Liver (tissue), 3 donors: ENCODE results near the gene DNAJC6.

ENCODE experiments used
- FOXA1 ChIP-seq: IDR thresholded peaks from 2 replicates; pipeline ENCODE4 v1.6.1; 2016; ENCODE audit warnings: antibody characterized with exemption
- GABPA ChIP-seq, 2 donors: IDR thresholded peaks in 1 of 2; conservative IDR thresholded peaks in 1 of 2; 2 replicates each; pipeline ENCODE4 v1.6.1; 2016; ENCODE audit warnings: antibody characterized with exemption in 2 of 2, mild to moderate bottlenecking in 1 of 2, moderate library complexity in 1 of 2
- HNF4G ChIP-seq: IDR thresholded peaks from 2 replicates; pipeline ENCODE4 v1.6.1; 2016; ENCODE audit warnings: antibody characterized with exemption
- RAD21 ChIP-seq, 2 donors: IDR thresholded peaks; 2 replicates each; pipeline ENCODE4 v1.6.1; 2016; ENCODE audit warnings: antibody characterized with exemption in 2 of 2, mild to moderate bottlenecking in 2 of 2
- RXRA ChIP-seq, 2 donors: IDR thresholded peaks; 2 replicates each; pipeline ENCODE4 v1.6.1; 2017 to 2018; ENCODE audit warnings: antibody characterized with exemption in 2 of 2, mild to moderate bottlenecking in 1 of 2
- SP1 ChIP-seq: IDR thresholded peaks from 2 replicates; pipeline ENCODE4 v1.6.1; 2018; ENCODE audit warnings: antibody characterized with exemption, mild to moderate bottlenecking
- TAF1 ChIP-seq: conservative IDR thresholded peaks from 2 replicates; pipeline ENCODE4 v1.6.1; 2016; ENCODE audit warnings: antibody characterized with exemption, mild to moderate bottlenecking
- TF ChIP-seq, protein P1 (sequence below): IDR thresholded peaks from 2 replicates; pipeline ENCODE4 v1.6.1; 2016; ENCODE audit warnings: antibody characterized with exemption
- TF ChIP-seq, protein P2 (sequence below): fragments of 150-350 bp; IDR thresholded peaks from 2 replicates; pipeline ENCODE4 v1.5.1; 2017; ENCODE audit warnings: improper control_type of control experiment, low read depth, low read length; ENCODE audit not compliant: missing input control
- TF ChIP-seq, protein P3 (sequence below): IDR thresholded peaks from 2 replicates; pipeline ENCODE4 v1.6.1; 2016; ENCODE audit warnings: antibody characterized with exemption
- TF ChIP-seq, protein P4 (sequence below): IDR thresholded peaks from 2 replicates; pipeline ENCODE4 v1.6.1; 2016; ENCODE audit warnings: antibody characterized with exemption
- donor health status: healthy.
- donor health status: healthy.

DNA sequence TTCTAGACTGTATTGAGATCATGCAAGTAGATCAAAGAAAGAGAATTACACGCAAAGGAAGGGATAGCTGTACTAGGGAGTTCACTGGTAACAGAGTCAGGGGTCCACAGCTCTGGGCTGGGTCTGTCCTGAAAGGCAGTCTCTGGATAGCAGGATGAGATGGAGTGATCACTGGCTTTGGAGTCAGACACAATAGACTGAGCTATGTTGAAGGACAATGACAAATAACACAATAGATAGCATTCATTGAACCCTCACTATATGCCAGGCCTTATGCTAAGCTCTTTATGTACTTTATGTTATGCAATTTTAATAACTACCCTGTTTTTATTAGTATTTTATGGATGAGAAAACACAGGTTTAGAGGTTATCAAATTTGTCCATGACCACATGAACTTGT is 10.0 kb upstream of the DNAJC6 start:
- TF ChIP-seq, protein P1, sequence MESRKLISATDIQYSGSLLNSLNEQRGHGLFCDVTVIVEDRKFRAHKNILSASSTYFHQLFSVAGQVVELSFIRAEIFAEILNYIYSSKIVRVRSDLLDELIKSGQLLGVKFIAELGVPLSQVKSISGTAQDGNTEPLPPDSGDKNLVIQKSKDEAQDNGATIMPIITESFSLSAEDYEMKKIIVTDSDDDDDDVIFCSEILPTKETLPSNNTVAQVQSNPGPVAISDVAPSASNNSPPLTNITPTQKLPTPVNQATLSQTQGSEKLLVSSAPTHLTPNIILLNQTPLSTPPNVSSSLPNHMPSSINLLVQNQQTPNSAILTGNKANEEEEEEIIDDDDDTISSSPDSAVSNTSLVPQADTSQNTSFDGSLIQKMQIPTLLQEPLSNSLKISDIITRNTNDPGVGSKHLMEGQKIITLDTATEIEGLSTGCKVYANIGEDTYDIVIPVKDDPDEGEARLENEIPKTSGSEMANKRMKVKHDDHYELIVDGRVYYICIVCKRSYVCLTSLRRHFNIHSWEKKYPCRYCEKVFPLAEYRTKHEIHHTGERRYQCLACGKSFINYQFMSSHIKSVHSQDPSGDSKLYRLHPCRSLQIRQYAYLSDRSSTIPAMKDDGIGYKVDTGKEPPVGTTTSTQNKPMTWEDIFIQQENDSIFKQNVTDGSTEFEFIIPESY: no peak
- TF ChIP-seq, protein P2, sequence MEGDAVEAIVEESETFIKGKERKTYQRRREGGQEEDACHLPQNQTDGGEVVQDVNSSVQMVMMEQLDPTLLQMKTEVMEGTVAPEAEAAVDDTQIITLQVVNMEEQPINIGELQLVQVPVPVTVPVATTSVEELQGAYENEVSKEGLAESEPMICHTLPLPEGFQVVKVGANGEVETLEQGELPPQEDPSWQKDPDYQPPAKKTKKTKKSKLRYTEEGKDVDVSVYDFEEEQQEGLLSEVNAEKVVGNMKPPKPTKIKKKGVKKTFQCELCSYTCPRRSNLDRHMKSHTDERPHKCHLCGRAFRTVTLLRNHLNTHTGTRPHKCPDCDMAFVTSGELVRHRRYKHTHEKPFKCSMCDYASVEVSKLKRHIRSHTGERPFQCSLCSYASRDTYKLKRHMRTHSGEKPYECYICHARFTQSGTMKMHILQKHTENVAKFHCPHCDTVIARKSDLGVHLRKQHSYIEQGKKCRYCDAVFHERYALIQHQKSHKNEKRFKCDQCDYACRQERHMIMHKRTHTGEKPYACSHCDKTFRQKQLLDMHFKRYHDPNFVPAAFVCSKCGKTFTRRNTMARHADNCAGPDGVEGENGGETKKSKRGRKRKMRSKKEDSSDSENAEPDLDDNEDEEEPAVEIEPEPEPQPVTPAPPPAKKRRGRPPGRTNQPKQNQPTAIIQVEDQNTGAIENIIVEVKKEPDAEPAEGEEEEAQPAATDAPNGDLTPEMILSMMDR: no peak
- TF ChIP-seq HNF4G (no peak), FOXA1 (no peak), GABPA (IDR thresholded peaks at IDR 0.05 in 1 of 2, conservative IDR thresholded peaks at IDR 0.05 in 1 of 2) (no peak), SP1 (no peak), RAD21 (IDR thresholded peaks at IDR 0.05) (no peak), RXRA (IDR thresholded peaks at IDR 0.05) (no peak), TAF1 (no peak)
- TF ChIP-seq, protein P3, sequence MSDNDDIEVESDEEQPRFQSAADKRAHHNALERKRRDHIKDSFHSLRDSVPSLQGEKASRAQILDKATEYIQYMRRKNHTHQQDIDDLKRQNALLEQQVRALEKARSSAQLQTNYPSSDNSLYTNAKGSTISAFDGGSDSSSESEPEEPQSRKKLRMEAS: no peak
- TF ChIP-seq, protein P4, sequence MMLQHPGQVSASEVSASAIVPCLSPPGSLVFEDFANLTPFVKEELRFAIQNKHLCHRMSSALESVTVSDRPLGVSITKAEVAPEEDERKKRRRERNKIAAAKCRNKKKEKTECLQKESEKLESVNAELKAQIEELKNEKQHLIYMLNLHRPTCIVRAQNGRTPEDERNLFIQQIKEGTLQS: no peak
